Ascending aorta (tissue), 2 donors: Measurements from ENCODE around the gene IL15. TPM values are rescaled to one million over a fixed set of nuclear protein-coding genes. Genes with fewer than 3 reads are reported as not detected.
"Not testable (repeated sequence)": the region's sequence is repeated elsewhere in the genome, so short reads cannot be mapped to it uniquely, and the experiment has no call there.

Experiments used
- DNase-seq, 2 donors: peaks; one replicate each; pipeline ENCODE4 v3.0.0-alpha.2; 2019; ENCODE audit warnings: low spot score in 2 of 2
- H3K27ac ChIP-seq, 2 donors: fragments of 200-600 bp; sonication (generic); one replicate each; pipeline ENCODE4 v1.5.1; 2016 to 2017; ENCODE audit warnings: mild to moderate bottlenecking in 1 of 2
- H3K27me3 ChIP-seq: fragments of 200-600 bp; sonication (generic); one replicate; pipeline ENCODE4 v1.5.1; 2017
- H3K36me3 ChIP-seq, 2 donors: fragments of 200-600 bp; sonication (generic); one replicate each; pipeline ENCODE4 v1.5.1; 2016
- H3K4me1 ChIP-seq, 2 donors: fragments of 200-600 bp; sonication (generic); one replicate each; pipeline ENCODE4 v1.5.1; 2016 to 2017; ENCODE audit warnings: mild to moderate bottlenecking in 1 of 2
- H3K4me3 ChIP-seq, 2 donors: fragments of 200-600 bp; sonication (generic); one replicate each; pipeline ENCODE4 v1.5.1; 2016 to 2017; ENCODE audit warnings: mild to moderate bottlenecking in 1 of 2
- H3K9me3 ChIP-seq, 2 donors: fragments of 200-600 bp; sonication (generic); one replicate each; pipeline ENCODE4 v1.5.1; 2016
- intact Hi-C: fragments of 100-400 bp; cut with DNase I; formaldehyde crosslinking; loops from one replicate; pipeline ENCODE4 v1.15.1; 2023
- total RNA-seq: library from RNA; depleted of rRNA; stranded (reverse); fragments of >200 nt; gene quantifications from one replicate; pipeline ENCODE4 v1.1.0, GENCODE V29; 2016
- TF ChIP-seq, protein P1 (sequence below), 3 experiments: fragments of 200-600 bp in 2 of 3; fragments of 450-650 bp in 1 of 3; sonication (generic) in 2 of 3; IDR thresholded peaks; one replicate each; pipeline ENCODE4 v1.5.1; 2016 to 2019; ENCODE audit warnings: antibody characterized with exemption in 3 of 3, mild to moderate bottlenecking in 1 of 3, moderate library complexity in 1 of 3

IL15 gene
- total RNA-seq, 1 donor from 2014 or later = 11.5 TPM

DNA sequence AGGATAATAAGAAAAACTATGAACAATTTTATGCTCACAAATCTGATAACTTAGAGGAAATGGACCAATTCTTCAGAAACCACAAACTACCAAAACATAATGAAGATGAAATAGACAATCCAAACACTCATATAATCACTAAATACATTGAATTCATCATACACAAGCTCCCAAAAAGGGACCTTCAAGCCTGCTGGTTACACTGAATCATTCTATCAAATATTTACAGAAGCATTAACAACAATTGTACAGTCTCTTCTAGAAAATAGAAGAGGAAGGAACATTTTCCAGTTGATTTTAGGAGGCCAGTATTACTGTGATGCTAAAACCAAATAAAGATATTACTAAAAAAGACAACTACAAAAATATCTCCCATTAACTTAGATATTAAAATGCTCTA is 88.3 kb downstream of the IL15 start:
- Histone ChIP-seq H3K36me3 (peaks cover 0 to 6% of the 10 kb centered on the region in 2 donors), H3K4me3 (no peak overlapping the region), H3K9me3 (no peaks in the 10 kb centered on the region), H3K27ac (no peak overlapping the region), H3K27me3 (no peaks in the 10 kb centered on the region), H3K4me1 (no peaks in the 10 kb centered on the region)
- no peak for DNase-seq
- intact Hi-C loops = no loop called here
- TF ChIP-seq, protein P1, sequence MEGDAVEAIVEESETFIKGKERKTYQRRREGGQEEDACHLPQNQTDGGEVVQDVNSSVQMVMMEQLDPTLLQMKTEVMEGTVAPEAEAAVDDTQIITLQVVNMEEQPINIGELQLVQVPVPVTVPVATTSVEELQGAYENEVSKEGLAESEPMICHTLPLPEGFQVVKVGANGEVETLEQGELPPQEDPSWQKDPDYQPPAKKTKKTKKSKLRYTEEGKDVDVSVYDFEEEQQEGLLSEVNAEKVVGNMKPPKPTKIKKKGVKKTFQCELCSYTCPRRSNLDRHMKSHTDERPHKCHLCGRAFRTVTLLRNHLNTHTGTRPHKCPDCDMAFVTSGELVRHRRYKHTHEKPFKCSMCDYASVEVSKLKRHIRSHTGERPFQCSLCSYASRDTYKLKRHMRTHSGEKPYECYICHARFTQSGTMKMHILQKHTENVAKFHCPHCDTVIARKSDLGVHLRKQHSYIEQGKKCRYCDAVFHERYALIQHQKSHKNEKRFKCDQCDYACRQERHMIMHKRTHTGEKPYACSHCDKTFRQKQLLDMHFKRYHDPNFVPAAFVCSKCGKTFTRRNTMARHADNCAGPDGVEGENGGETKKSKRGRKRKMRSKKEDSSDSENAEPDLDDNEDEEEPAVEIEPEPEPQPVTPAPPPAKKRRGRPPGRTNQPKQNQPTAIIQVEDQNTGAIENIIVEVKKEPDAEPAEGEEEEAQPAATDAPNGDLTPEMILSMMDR (IDR thresholded peaks at IDR 0.05) = no peak

DNA sequence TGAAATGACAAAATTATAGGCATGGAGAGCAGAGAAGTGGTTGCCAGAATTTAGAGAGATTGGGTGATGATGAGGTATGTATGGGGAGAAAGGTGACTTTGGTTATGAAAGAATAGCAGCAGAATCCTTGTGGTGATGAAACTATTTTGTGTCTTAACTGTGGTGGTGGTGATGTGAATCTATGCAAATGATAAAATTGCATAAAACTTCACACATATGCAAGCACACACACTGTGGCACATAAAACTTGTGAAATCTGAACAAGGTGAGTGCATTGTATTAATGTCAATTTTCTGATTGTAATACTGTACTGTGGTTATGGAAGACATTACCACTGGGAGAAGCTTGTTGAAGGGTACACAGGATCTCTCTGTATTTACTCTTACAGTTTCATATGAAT is 91.0 kb downstream of the IL15 start:
- no peaks in the 10 kb centered on the region for H3K27me3 ChIP-seq
- no peaks in the 10 kb centered on the region for H3K9me3 ChIP-seq
- TF ChIP-seq, protein P1 (IDR thresholded peaks at IDR 0.05) = no peak
- H3K4me3 ChIP-seq = no peak overlapping the region
- intact Hi-C loops = no loop called here
- H3K4me1 ChIP-seq = no peaks in the 10 kb centered on the region
- H3K36me3 ChIP-seq = peaks cover 15 to 18% of the 10 kb centered on the region in 2 donors
- DNase-seq = no peak
- no peak overlapping the region for H3K27ac ChIP-seq

GRCh38 chr4:141730805-141731204 is 94.4 kb downstream of the IL15 start:
- intact Hi-C loops = no loop called here
- no peak for DNase-seq
- H3K27ac ChIP-seq = no peak overlapping the region
- H3K4me1 ChIP-seq = no peaks in the 10 kb centered on the region
- H3K9me3 ChIP-seq = no peaks in the 10 kb centered on the region
- TF ChIP-seq, protein P1 (IDR thresholded peaks at IDR 0.05) = no peak
- no peak overlapping the region for H3K4me3 ChIP-seq
- H3K27me3 ChIP-seq = no peaks in the 10 kb centered on the region
- peaks cover 25 to 27% of the 10 kb centered on the region in 2 donors for H3K36me3 ChIP-seq

- Histone ChIP-seq H3K9me3 (no peaks in the 10 kb centered on the region), H3K36me3 (peaks cover 25 to 27% of the 10 kb centered on the region in 2 donors), H3K4me1 (no peaks in the 10 kb centered on the region), H3K27ac (no peak overlapping the region), H3K27me3 (no peaks in the 10 kb centered on the region), H3K4me3 (no peak overlapping the region)
- intact Hi-C loops = no loop called here
- TF ChIP-seq, protein P1 (IDR thresholded peaks at IDR 0.05) = no peak
- no peak for DNase-seq
Observed at GRCh38 chr4:141731481-141731880, 95.1 kb downstream of the IL15 start.

GRCh38 chr4:141739636-141740035 is 103.3 kb downstream of the IL15 start:
- intact Hi-C loops = no loop called here
- Histone ChIP-seq H3K4me1 (no peaks in the 10 kb centered on the region), H3K9me3 (peaks cover 0 to 48% of the 10 kb centered on the region in 2 donors), H3K36me3 (peaks cover 2 to 3% of the 10 kb centered on the region in 2 donors), H3K27ac (no peak overlapping the region), H3K4me3 (no peak overlapping the region), H3K27me3 (no peaks in the 10 kb centered on the region)
- TF ChIP-seq, protein P1 (IDR thresholded peaks at IDR 0.05) = no peak
- DNase-seq = no peak

DNA sequence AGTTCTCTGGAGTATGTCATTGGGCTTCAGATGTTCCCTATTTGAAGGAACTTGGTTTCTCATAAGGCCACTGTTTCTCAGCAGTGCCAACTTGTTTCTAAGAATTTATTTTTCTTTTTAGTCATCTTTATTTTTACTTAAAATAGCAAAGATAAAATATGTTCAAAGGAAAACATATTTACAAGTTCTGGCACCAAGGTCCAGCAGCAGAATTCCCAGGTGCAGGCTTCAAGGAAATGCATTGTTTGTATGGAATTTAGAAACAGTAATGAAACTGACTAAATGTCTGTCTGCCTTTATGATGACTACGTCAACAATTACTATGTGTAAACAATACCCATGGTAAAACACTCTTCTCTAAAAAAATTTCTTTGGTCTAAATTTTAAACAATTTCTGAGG is 109.6 kb downstream of the IL15 start:
- TF ChIP-seq, protein P1 (IDR thresholded peaks at IDR 0.05) = no peak
- Histone ChIP-seq H3K4me3 (no peak overlapping the region), H3K4me1 (no peaks in the 10 kb centered on the region), H3K9me3 (peaks cover 0 to 21% of the 10 kb centered on the region in 2 donors), H3K36me3 (no peaks in the 10 kb centered on the region), H3K27ac (no peak overlapping the region), H3K27me3 (no peaks in the 10 kb centered on the region)
- intact Hi-C loops = no loop called here
- no peak for DNase-seq

DNA sequence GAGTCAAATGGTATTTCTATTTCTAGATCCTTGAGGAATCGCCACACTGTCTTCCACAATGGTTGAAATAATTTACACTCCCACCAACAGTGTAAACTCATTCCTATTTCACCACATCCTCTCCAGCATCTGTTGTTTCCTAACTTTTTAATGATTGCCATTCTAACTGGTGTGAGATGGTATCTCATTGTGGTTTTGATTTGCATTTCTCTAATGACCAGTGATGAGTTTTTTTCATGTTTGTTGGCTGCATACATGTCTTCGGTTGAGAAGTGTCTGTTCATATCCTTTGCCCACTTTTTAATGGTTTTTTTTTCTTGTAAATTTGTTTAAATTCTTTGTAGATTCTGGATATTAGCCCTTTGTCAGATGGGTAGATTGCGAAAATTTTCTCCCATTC is 115.4 kb downstream of the IL15 start:
- H3K36me3 ChIP-seq, H3K27me3 ChIP-seq, DNase-seq, intact Hi-C loops, H3K27ac ChIP-seq, H3K9me3 ChIP-seq, H3K4me1 ChIP-seq, H3K4me3 ChIP-seq: not testable (repeated sequence)
